Mesenchymal stem cell (in vitro differentiated cells and primary cell): ENCODE data around the gene ALG9.
A peak's percentile ranks its signal among the peaks of the same experiment; 100 is the strongest.

Experiments
- DNase-seq: peaks from one replicate; pipeline ENCODE4 v3.0.0-alpha.2; 2013
- H2AFZ ChIP-seq: one replicate; pipeline ENCODE4 v1.6.1; 2013; ENCODE audit warnings: low read depth, mild to moderate bottlenecking, control low read depth, inconsistent platforms, low read length, moderate library complexity
- H2AK5ac ChIP-seq: 2 replicates; pipeline ENCODE4 v1.6.1; 2013; ENCODE audit warnings: low read length, moderate library complexity, mild to moderate bottlenecking, inconsistent platforms; ENCODE audit not compliant: severe bottlenecking
- H2BK120ac ChIP-seq: one replicate; pipeline ENCODE4 v1.6.1; 2013; ENCODE audit warnings: low read depth, mild to moderate bottlenecking, inconsistent platforms, low read length, moderate library complexity
- H2BK12ac ChIP-seq, 2 experiments: one replicate each; pipeline ENCODE4 v1.6.1; 2013; ENCODE audit warnings: inconsistent platforms in 2 of 2, low read length in 2 of 2, mild to moderate bottlenecking in 2 of 2, moderate library complexity in 2 of 2, control low read depth in 1 of 2
- H2BK15ac ChIP-seq: one replicate; pipeline ENCODE4 v1.6.1; 2013; ENCODE audit warnings: mild to moderate bottlenecking, low read depth, inconsistent platforms; ENCODE audit not compliant: poor library complexity, severe bottlenecking
- H2BK5ac ChIP-seq: 2 replicates; pipeline ENCODE4 v1.6.1; 2013; ENCODE audit warnings: low read depth, mild to moderate bottlenecking, low read length, control low read depth, inconsistent platforms; ENCODE audit not compliant: poor library complexity, severe bottlenecking
- H3K14ac ChIP-seq, 2 experiments: one replicate each; pipeline ENCODE4 v1.6.1; 2013; ENCODE audit warnings: inconsistent platforms in 2 of 2, low read length in 2 of 2, control low read depth in 1 of 2, mild to moderate bottlenecking in 1 of 2, moderate library complexity in 1 of 2
- H3K18ac ChIP-seq, 2 experiments: one replicate each; pipeline ENCODE4 v1.6.1; 2013; ENCODE audit warnings: inconsistent platforms in 2 of 2, low read length in 2 of 2, control low read depth in 1 of 2, low read depth in 1 of 2, mild to moderate bottlenecking in 1 of 2
- H3K23ac ChIP-seq, 2 experiments: one replicate each; pipeline ENCODE4 v1.6.1; 2013; ENCODE audit warnings: inconsistent platforms in 2 of 2, low read length in 2 of 2, mild to moderate bottlenecking in 2 of 2, moderate library complexity in 2 of 2, control low read depth in 1 of 2
- H3K27ac ChIP-seq: 2 replicates; pipeline ENCODE4 v1.5.1; 2013; ENCODE audit warnings: mild to moderate bottlenecking, moderate library complexity, low read length, control low read depth, inconsistent platforms; ENCODE audit not compliant: poor library complexity, severe bottlenecking
- H3K27me3 ChIP-seq, 2 experiments: 2 replicates each; pipeline versions ENCODE4 v1.6.1 to v1.7.0; 2013; ENCODE audit warnings: low read length in 2 of 2, mild to moderate bottlenecking in 2 of 2, moderate library complexity in 2 of 2, control low read depth in 1 of 2, inconsistent platforms in 1 of 2; ENCODE audit not compliant: control insufficient read depth in 1 of 2, insufficient read depth in 1 of 2
- H3K36me3 ChIP-seq, 2 experiments: 2 replicates each; pipeline versions ENCODE4 v1.6.1 to v1.7.0; 2013; ENCODE audit warnings: low read length in 2 of 2, control low read depth in 1 of 2, inconsistent platforms in 1 of 2, low read depth in 1 of 2, mild to moderate bottlenecking in 1 of 2; ENCODE audit not compliant: insufficient read depth in 2 of 2, control insufficient read depth in 1 of 2
- H3K4ac ChIP-seq, 2 experiments: one replicate each; pipeline ENCODE4 v1.6.1; 2013; ENCODE audit warnings: inconsistent platforms in 2 of 2, low read length in 2 of 2, mild to moderate bottlenecking in 2 of 2, moderate library complexity in 2 of 2, control low read depth in 1 of 2, low read depth in 1 of 2
- H3K4me1 ChIP-seq: 2 replicates; pipeline ENCODE4 v1.6.1; 2013; ENCODE audit warnings: low read depth, low read length, control low read depth; ENCODE audit not compliant: control insufficient read depth, insufficient read depth
- H3K4me2 ChIP-seq: 2 replicates; pipeline ENCODE4 v1.6.1; 2013; ENCODE audit warnings: low read length, mild to moderate bottlenecking, inconsistent platforms; ENCODE audit not compliant: poor library complexity, severe bottlenecking
- H3K4me3 ChIP-seq, 2 experiments: 2 replicates each; pipeline versions ENCODE4 v1.5.1 to v1.7.0; 2013; ENCODE audit warnings: low read length in 2 of 2, mild to moderate bottlenecking in 2 of 2, control low read depth in 1 of 2, low read depth in 1 of 2; ENCODE audit not compliant: insufficient read depth in 1 of 2
- H3K79me1 ChIP-seq: replicated peaks from 2 replicates; pipeline ENCODE4 v1.6.1; 2013; ENCODE audit warnings: mild to moderate bottlenecking, control low read depth, low read length, inconsistent platforms; ENCODE audit not compliant: poor library complexity, severe bottlenecking
- H3K9ac ChIP-seq: 2 replicates; pipeline ENCODE4 v1.7.0; 2013; ENCODE audit warnings: mild to moderate bottlenecking, low read length, moderate library complexity
- H3K9me3 ChIP-seq: 2 replicates; pipeline ENCODE4 v1.7.0; 2013; ENCODE audit warnings: mild to moderate bottlenecking, low read length; ENCODE audit not compliant: control insufficient read depth
- H4K8ac ChIP-seq: one replicate; pipeline ENCODE4 v1.6.1; 2013; ENCODE audit warnings: inconsistent platforms, mild to moderate bottlenecking, low read length, moderate library complexity
- H4K91ac ChIP-seq: one replicate; pipeline ENCODE4 v1.6.1; 2013; ENCODE audit warnings: mild to moderate bottlenecking, low read length, inconsistent platforms
- WGBS: methylation state at CpG from one replicate; pipeline ENCODE4 v1.1.7; 2013; ENCODE audit warnings: mixed read lengths; 5-methylcytosine and 5-hydroxymethylcytosine counted together

ALG9 gene

DNA sequence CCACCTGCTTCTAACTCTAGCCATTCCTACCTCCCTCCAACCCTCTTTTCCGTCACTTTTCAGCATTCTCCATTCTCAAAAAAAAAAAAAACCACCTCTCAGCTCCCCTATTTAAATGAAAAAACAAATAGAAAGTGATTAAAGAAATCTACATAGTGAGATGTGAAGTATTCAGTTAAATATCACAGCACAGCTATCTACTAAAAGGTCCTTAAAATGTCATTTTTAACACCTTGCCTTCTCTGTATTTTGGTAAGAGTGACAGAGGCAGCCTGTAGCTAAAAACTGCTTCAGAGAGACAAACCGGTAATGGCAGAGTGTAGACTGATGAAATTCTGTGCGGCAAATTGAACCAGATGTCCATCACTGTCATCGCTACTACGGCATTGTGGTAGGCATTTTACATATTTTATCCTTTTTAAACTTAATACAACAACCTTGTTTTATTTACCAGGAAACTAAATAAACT is 346 bp upstream of the ALG9 start:
- no peak overlapping the region for H3K23ac ChIP-seq
- H3K79me1 ChIP-seq, result peaks cover 12% of the 10 kb centered on the region
- H3K4me3 ChIP-seq, result peak overlapping the region in 1 of 2 experiments; percentile 94
- no peak overlapping the region for H2BK12ac ChIP-seq
- H3K4me1 ChIP-seq, result peaks cover 3% of the 10 kb centered on the region
- H2AK5ac ChIP-seq, result no peak overlapping the region
- no peak for DNase-seq
- peak overlapping the region; percentile 2 for H2BK120ac ChIP-seq
- H3K14ac ChIP-seq, result no peak overlapping the region
- H2AFZ ChIP-seq, result peak overlapping the region; percentile 96
- H4K8ac ChIP-seq, result no peak overlapping the region
- no peak overlapping the region for H2BK15ac ChIP-seq
- peak overlapping the region; percentile 77 for H3K4me2 ChIP-seq
- H3K4ac ChIP-seq, result no peak overlapping the region
- H3K27me3 ChIP-seq, result no peaks in the 10 kb centered on the region
- peak overlapping the region; percentile 92 for H3K9ac ChIP-seq
- peaks cover 5 to 40% of the 10 kb centered on the region in 2 experiments for H3K36me3 ChIP-seq
- H3K27ac ChIP-seq, result no peak overlapping the region
- 100% methylated on average over 1 of the region's 5 CpGs for WGBS
- no peaks in the 10 kb centered on the region for H3K9me3 ChIP-seq
- no peak overlapping the region for H2BK5ac ChIP-seq
- H4K91ac ChIP-seq, result no peak overlapping the region
- H3K18ac ChIP-seq, result no peak overlapping the region

DNA sequence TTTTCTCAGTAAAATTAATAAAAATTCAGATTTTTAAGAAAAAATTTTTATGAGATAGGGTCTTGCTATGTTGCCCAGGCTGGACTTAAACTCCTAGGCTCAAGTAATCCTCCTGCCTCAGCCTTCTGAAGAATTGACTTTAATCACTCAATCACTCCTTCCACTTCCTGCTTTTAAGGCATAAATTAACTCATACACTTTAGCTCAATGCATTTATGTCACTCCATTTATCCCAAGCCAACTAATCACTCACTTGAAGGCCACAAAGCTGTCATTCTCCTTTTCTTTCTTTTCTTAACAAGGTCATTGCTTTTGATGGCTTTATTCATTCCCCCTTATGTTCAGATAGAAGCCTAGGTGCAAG is 877 bp downstream of the ALG9 start:
- peak overlapping the region; percentile 97 for H2AFZ ChIP-seq

DNA sequence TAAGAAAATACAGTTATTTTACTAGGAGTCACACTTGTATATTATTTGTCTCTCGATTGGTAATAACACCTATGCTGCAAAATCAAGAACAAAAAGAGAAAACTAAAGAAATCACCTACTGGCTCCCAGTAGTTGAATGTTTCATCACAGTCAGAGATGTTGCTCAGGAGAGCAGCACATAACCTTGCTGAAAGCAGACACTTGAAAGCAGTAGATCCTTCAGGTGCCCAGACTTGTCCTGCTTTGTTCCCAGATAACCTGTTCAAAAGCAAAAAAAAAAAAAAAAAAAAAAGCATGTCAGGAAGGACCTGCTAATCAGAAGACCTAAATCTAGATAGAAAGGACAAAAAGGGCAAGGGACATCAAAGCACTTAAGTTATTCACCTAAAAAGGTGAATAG is 1.3 kb downstream of the ALG9 start:
- Histone ChIP-seq H2AFZ (no peak overlapping the region), H3K9me3 (no peaks in the 10 kb centered on the region), H4K91ac (no peak overlapping the region), H2BK12ac (no peak overlapping the region), H3K4me2 (no peak overlapping the region), H3K36me3 (peaks cover 7 to 40% of the 10 kb centered on the region in 2 experiments), H3K9ac (peak overlapping the region; percentile 92), H2BK5ac (no peak overlapping the region), H3K4me1 (peaks cover 3% of the 10 kb centered on the region), H3K4me3 (peak overlapping the region in 1 of 2 experiments; percentile 94), H3K18ac (no peak overlapping the region), H3K14ac (no peak overlapping the region), H2AK5ac (no peak overlapping the region), H2BK15ac (no peak overlapping the region), H3K27ac (no peak overlapping the region), H3K79me1 (peaks cover 12% of the 10 kb centered on the region), H3K4ac (no peak overlapping the region), H3K23ac (no peak overlapping the region), H4K8ac (no peak overlapping the region), H2BK120ac (no peak overlapping the region), H3K27me3 (no peaks in the 10 kb centered on the region)
- no peak for DNase-seq
- 100% methylated on average over 1 of the region's 1 CpG for WGBS

More for the DNA sequence above, 877 bp downstream of the ALG9 start:
- H3K27ac ChIP-seq, result peak overlapping the region; percentile 35
- no peak overlapping the region for H4K8ac ChIP-seq
- peaks cover 12% of the 10 kb centered on the region for H3K79me1 ChIP-seq
- no peak overlapping the region for H3K4ac ChIP-seq
- H3K18ac ChIP-seq, result no peak overlapping the region
- no peak overlapping the region for H2AK5ac ChIP-seq
- peaks cover 7 to 40% of the 10 kb centered on the region in 2 experiments for H3K36me3 ChIP-seq
- H2BK5ac ChIP-seq, result no peak overlapping the region
- peak overlapping the region; percentile 92 for H3K9ac ChIP-seq
- no peak overlapping the region for H2BK15ac ChIP-seq
- no peak overlapping the region for H3K23ac ChIP-seq
- H3K4me2 ChIP-seq, result peak overlapping the region; percentile 77
- no peak for DNase-seq
- H3K14ac ChIP-seq, result no peak overlapping the region
- no peak overlapping the region for H2BK120ac ChIP-seq
- no peaks in the 10 kb centered on the region for H3K9me3 ChIP-seq
- H3K4me3 ChIP-seq, result peak overlapping the region in 1 of 2 experiments; percentile 94
- peaks cover 3% of the 10 kb centered on the region for H3K4me1 ChIP-seq
- no peak overlapping the region for H4K91ac ChIP-seq
- no peak overlapping the region for H2BK12ac ChIP-seq
- no peaks in the 10 kb centered on the region for H3K27me3 ChIP-seq

DNA sequence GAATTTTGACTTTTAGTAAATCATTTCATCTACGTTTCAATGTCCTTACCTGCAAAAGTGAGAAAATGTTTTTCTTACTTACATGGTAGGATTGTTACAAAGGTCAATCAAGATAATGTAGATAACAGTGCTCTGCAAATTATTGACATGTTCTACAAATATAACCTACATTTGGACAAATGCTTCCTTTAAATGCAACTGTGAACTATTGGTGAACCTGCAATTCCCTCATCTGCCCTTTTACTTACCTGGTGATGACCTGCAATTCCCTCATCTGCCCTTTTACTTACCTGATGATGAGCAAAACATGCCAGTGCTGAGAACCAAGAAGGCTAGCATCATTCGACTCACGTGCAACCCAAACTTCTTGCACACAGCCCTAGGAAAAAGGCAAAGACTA is 11.1 kb downstream of the ALG9 start:
- Histone ChIP-seq H3K9ac (no peak overlapping the region), H3K4me1 (peaks cover 2% of the 10 kb centered on the region), H3K4ac (no peak overlapping the region), H3K9me3 (no peaks in the 10 kb centered on the region), H3K27ac (no peak overlapping the region), H3K27me3 (no peaks in the 10 kb centered on the region), H2BK12ac (no peak overlapping the region), H3K79me1 (peaks cover 2% of the 10 kb centered on the region), H2BK120ac (no peak overlapping the region), H3K36me3 (peaks cover 16 to 64% of the 10 kb centered on the region in 2 experiments), H2AFZ (no peak overlapping the region), H2AK5ac (no peak overlapping the region), H3K23ac (no peak overlapping the region), H2BK15ac (no peak overlapping the region), H2BK5ac (no peak overlapping the region), H3K18ac (no peak overlapping the region), H3K4me2 (no peak overlapping the region), H3K4me3 (no peak overlapping the region), H4K8ac (no peak overlapping the region), H4K91ac (no peak overlapping the region), H3K14ac (no peak overlapping the region)
- WGBS, result 100% methylated on average over 2 of the region's 3 CpGs
- DNase-seq, result no peak
